ENCODE results near the gene CHST5. TPM values are rescaled to one million over a fixed set of nuclear protein-coding genes. Genes with fewer than 3 reads are reported as not detected.

Gene CHST5
- total and polyA plus RNA-seq, 2 experiments from 2014 or later, result not detected

GRCh38 chr16:75495076-75495674 lies 40.7 kb downstream of the CHST5 start, which contains the start of gene CHST6:
Gene CHST6 (minus strand): TSS chr16:75495441. CDS start chr16:75479828, 15,613 bp downstream.
- no peaks in the 10 kb centered on the region for H3K9me2 ChIP-seq (ENCODE audit: insufficient read depth)
- no peaks in the 10 kb centered on the region for H3K36me3 Mint-ChIP-seq (ENCODE audit: low read depth)
- H3K4me1 Mint-ChIP-seq, result peaks cover 8% of the 10 kb centered on the region; the same call in 1 of the 3 replicates
- H3K79me2 ChIP-seq (replicated peaks; ENCODE audit: insufficient read depth), result peaks cover 5% of the 10 kb centered on the region; the same call in 1 of the 2 replicates
- no peaks in the 10 kb centered on the region for H3K36me3 ChIP-seq (ENCODE audit: insufficient read depth)
- H4K20me1 ChIP-seq (replicated peaks; ENCODE audit: insufficient read depth), result no peaks in the 10 kb centered on the region; the same call in 1 of the 2 replicates
- peaks cover 19% of the 10 kb centered on the region for H3F3A ChIP-seq (replicated peaks; ENCODE audit: low read depth)
- 0 out of 2 replicates have a peak within 1 kb of the TSS, but pooled peaks have one; percentile 31 for H3K27ac Mint-ChIP-seq
- H3K27me3 ChIP-seq (ENCODE audit: insufficient read depth), result peaks cover 13% of the 10 kb centered on the region
- H3K4me2 ChIP-seq, result peak within 1 kb of the TSS; percentile 99
- peaks cover 6% of the 10 kb centered on the region for H3K27me3 Mint-ChIP-seq (ENCODE audit: insufficient read depth, low read depth, poor library complexity)
- H3K9me3 Mint-ChIP-seq, result no peaks in the 10 kb centered on the region
- peak within 1 kb of the TSS; percentile 95 for H3K4me3 ChIP-seq
- H2AFZ ChIP-seq, result peak within 1 kb of the TSS; percentile 96
- ATAC-seq (peak; percentile 91), DNase-seq (ENCODE audit: low spot score) (peak; percentile 91)
- H3K4me3 Mint-ChIP-seq, result peak within 1 kb of the TSS; percentile 94
- H3K27ac ChIP-seq (ENCODE audit: low read depth), result 0 out of 2 replicates have a peak within 1 kb of the TSS, but pooled peaks have one; percentile 32
- peaks cover 10% of the 10 kb centered on the region; the same call in 1 of the 2 replicates for H3K4me1 ChIP-seq (ENCODE audit: insufficient read depth)
- TF ChIP-seq STAT1 (IDR thresholded peaks at IDR 0.05; ENCODE audit: unreplicated experiment) (no peak), POLR2AphosphoS5 (IDR thresholded peaks at IDR 0.05; ENCODE audit: low read depth) (peak; percentile 97), EZH2 (IDR thresholded peaks at IDR 0.05; ENCODE audit: low read depth, unreplicated experiment) (no peak)

GRCh38 chr16:75494661-75495075 lies 41.2 kb downstream of the CHST5 start:
- peak; percentile 62 for DNase-seq (ENCODE audit: low spot score)
- Histone ChIP-seq H3K79me2 (replicated peaks; ENCODE audit: insufficient read depth) (peaks cover 5% of the 10 kb centered on the region; the same call in 1 of the 2 replicates), H3K27ac (ENCODE audit: low read depth) (no peak overlapping the region), H3K36me3 (ENCODE audit: insufficient read depth) (no peaks in the 10 kb centered on the region), H4K20me1 (replicated peaks; ENCODE audit: insufficient read depth) (no peaks in the 10 kb centered on the region; the same call in 1 of the 2 replicates), H3F3A (replicated peaks; ENCODE audit: low read depth) (peaks cover 19% of the 10 kb centered on the region), H3K4me3 (peak overlapping the region; percentile 95), H3K27me3 (ENCODE audit: insufficient read depth) (peaks cover 13% of the 10 kb centered on the region), H3K4me2 (peak overlapping the region; percentile 99), H3K4me1 (ENCODE audit: insufficient read depth) (peaks cover 10% of the 10 kb centered on the region; the same call in 1 of the 2 replicates), H2AFZ (peak overlapping the region; percentile 96), H3K9me2 (ENCODE audit: insufficient read depth) (no peaks in the 10 kb centered on the region)
- H3K36me3 Mint-ChIP-seq (ENCODE audit: low read depth), result no peaks in the 10 kb centered on the region
- ATAC-seq, result peak; percentile 46
- peak overlapping the region; percentile 94 for H3K4me3 Mint-ChIP-seq
- H3K27me3 Mint-ChIP-seq (ENCODE audit: insufficient read depth, low read depth, poor library complexity), result peaks cover 6% of the 10 kb centered on the region
- TF ChIP-seq EZH2phosphoT487 (IDR thresholded peaks at IDR 0.05; ENCODE audit: unreplicated experiment) (no peak), ZNF331 (CRISPR knock-in tag; IDR thresholded peaks at IDR 0.05; ENCODE audit: low read depth) (no peak), JUNB (IDR thresholded peaks at IDR 0.05; ENCODE audit: unreplicated experiment) (no peak), EZH2 (IDR thresholded peaks at IDR 0.05; ENCODE audit: low read depth, unreplicated experiment) (no peak), POLR2AphosphoS5 (IDR thresholded peaks at IDR 0.05; ENCODE audit: low read depth) (no peak), ZNF462 (CRISPR knock-in tag; IDR thresholded peaks at IDR 0.05) (no peak), CREB1 (CRISPR knock-in tag; IDR thresholded peaks at IDR 0.05; ENCODE audit: low read depth) (no peak), STAT1 (IDR thresholded peaks at IDR 0.05; ENCODE audit: unreplicated experiment) (no peak)
- TF ChIP-seq, protein P1, sequence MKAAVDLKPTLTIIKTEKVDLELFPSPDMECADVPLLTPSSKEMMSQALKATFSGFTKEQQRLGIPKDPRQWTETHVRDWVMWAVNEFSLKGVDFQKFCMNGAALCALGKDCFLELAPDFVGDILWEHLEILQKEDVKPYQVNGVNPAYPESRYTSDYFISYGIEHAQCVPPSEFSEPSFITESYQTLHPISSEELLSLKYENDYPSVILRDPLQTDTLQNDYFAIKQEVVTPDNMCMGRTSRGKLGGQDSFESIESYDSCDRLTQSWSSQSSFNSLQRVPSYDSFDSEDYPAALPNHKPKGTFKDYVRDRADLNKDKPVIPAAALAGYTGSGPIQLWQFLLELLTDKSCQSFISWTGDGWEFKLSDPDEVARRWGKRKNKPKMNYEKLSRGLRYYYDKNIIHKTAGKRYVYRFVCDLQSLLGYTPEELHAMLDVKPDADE (IDR thresholded peaks at IDR 0.05), result no peak
- TF ChIP-seq, protein P2, sequence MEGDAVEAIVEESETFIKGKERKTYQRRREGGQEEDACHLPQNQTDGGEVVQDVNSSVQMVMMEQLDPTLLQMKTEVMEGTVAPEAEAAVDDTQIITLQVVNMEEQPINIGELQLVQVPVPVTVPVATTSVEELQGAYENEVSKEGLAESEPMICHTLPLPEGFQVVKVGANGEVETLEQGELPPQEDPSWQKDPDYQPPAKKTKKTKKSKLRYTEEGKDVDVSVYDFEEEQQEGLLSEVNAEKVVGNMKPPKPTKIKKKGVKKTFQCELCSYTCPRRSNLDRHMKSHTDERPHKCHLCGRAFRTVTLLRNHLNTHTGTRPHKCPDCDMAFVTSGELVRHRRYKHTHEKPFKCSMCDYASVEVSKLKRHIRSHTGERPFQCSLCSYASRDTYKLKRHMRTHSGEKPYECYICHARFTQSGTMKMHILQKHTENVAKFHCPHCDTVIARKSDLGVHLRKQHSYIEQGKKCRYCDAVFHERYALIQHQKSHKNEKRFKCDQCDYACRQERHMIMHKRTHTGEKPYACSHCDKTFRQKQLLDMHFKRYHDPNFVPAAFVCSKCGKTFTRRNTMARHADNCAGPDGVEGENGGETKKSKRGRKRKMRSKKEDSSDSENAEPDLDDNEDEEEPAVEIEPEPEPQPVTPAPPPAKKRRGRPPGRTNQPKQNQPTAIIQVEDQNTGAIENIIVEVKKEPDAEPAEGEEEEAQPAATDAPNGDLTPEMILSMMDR (conservative IDR thresholded peaks at IDR 0.05; ENCODE audit: low read depth in 2 of 2), result no peak
- H3K27ac Mint-ChIP-seq, result 0 out of 2 replicates have a peak overlapping the region, but pooled peaks have one; percentile 31
- peaks cover 8% of the 10 kb centered on the region; the same call in 1 of the 3 replicates for H3K4me1 Mint-ChIP-seq
- H3K9me3 Mint-ChIP-seq, result no peaks in the 10 kb centered on the region

All from GM23338 (cell line).